Measurements from ENCODE around the gene XCL2. TPM values are rescaled to one million over a fixed set of nuclear protein-coding genes. Genes with fewer than 3 reads are reported as not detected.

The XCL2 gene
- total RNA-seq, 2 experiments from 2014 or later, result not detected

- Histone ChIP-seq H4K20me1 (ENCODE audit: insufficient read depth, low read length) (no peaks in the 10 kb centered on the region), H3K79me2 (ENCODE audit: insufficient read depth, low read depth, low read length) (no peaks in the 10 kb centered on the region), H3K4me2 (ENCODE audit: low read length) (no peak overlapping the region), H3K9me3 (ENCODE audit: low read length) (no peaks in the 10 kb centered on the region), H3K27ac (ENCODE audit: low read depth, low read length, poor library complexity, severe bottlenecking) (no peak overlapping the region), H3K36me3 (ENCODE audit: insufficient read depth, low read length) (no peaks in the 10 kb centered on the region), H3K4me3 (ENCODE audit: low read depth, low read length, poor library complexity, severe bottlenecking) (no peak overlapping the region), H2AFZ (ENCODE audit: low read length) (no peak overlapping the region), H3K9me2 (ENCODE audit: insufficient read depth, low read length) (no peaks in the 10 kb centered on the region), H3K4me1 (ENCODE audit: insufficient read depth, low read length, poor library complexity, severe bottlenecking) (no peaks in the 10 kb centered on the region)
- DNase-seq (ENCODE audit: low spot score), result no peak
- POLR2A ChIA-PET, result interaction anchor here (0.5 to 0.6 kb wide), 2 partner anchors 67 to 190 kb away, joined by 3 read pairs; no protein-coding TSS in a partner anchor
- BruUV-seq (replicated peaks), result no TSS peak
- intact Hi-C loops (cut with micrococcal nuclease; ENCODE audit: unreplicated experiment), result no loop called here
- CTCF ChIA-PET (ENCODE audit: unreplicated experiment), result no interaction called here
- TF ChIP-seq EZH2phosphoT487 (IDR thresholded peaks at IDR 0.05; ENCODE audit: borderline replicate concordance, low read depth, low read length), result no peak
- no peak for TF ChIP-seq CTCF (conservative IDR thresholded peaks at IDR 0.05; ENCODE audit: low read length)
Measured at GRCh38 chr1:168535536-168535935, 8.3 kb downstream of the XCL2 start.

GRCh38 chr1:168531615-168532345, 12.0 kb downstream of the XCL2 start:
- no peaks in the 10 kb centered on the region for H3K36me3 ChIP-seq (ENCODE audit: insufficient read depth, low read length)
- H3K79me2 ChIP-seq (ENCODE audit: insufficient read depth, low read depth, low read length), result no peaks in the 10 kb centered on the region
- intact Hi-C loops (cut with micrococcal nuclease; ENCODE audit: unreplicated experiment), result no loop called here
- H2AFZ ChIP-seq (ENCODE audit: low read length), result no peak overlapping the region
- H3K9me2 ChIP-seq (ENCODE audit: insufficient read depth, low read length), result no peaks in the 10 kb centered on the region
- CTCF ChIA-PET (ENCODE audit: unreplicated experiment), result no interaction called here
- no peak for DNase-seq (ENCODE audit: low spot score)
- no peak overlapping the region for H3K27ac ChIP-seq (ENCODE audit: low read depth, low read length, poor library complexity, severe bottlenecking)
- TF ChIP-seq CTCF (conservative IDR thresholded peaks at IDR 0.05; ENCODE audit: low read length), result no peak
- TF ChIP-seq EZH2phosphoT487 (IDR thresholded peaks at IDR 0.05; ENCODE audit: borderline replicate concordance, low read depth, low read length), result no peak
- POLR2A ChIA-PET, result interaction anchor here (0.7 kb wide), 1 partner anchor 189 kb away, joined by 3 read pairs; no protein-coding TSS in a partner anchor
- no peak overlapping the region for H3K4me3 ChIP-seq (ENCODE audit: low read depth, low read length, poor library complexity, severe bottlenecking)
- BruUV-seq (replicated peaks), result no TSS peak
- no peaks in the 10 kb centered on the region for H4K20me1 ChIP-seq (ENCODE audit: insufficient read depth, low read length)
- H3K9me3 ChIP-seq (ENCODE audit: low read length), result no peaks in the 10 kb centered on the region
- no peak overlapping the region for H3K4me2 ChIP-seq (ENCODE audit: low read length)
- H3K4me1 ChIP-seq (ENCODE audit: insufficient read depth, low read length, poor library complexity, severe bottlenecking), result no peaks in the 10 kb centered on the region

- no TSS peak for BruUV-seq (replicated peaks)
- no peaks in the 10 kb centered on the region for H3K4me1 ChIP-seq (ENCODE audit: insufficient read depth, low read length, poor library complexity, severe bottlenecking)
- no peak overlapping the region for H3K4me2 ChIP-seq (ENCODE audit: low read length)
- no peaks in the 10 kb centered on the region for H3K9me3 ChIP-seq (ENCODE audit: low read length)
- no peak overlapping the region for H3K27ac ChIP-seq (ENCODE audit: low read depth, low read length, poor library complexity, severe bottlenecking)
- POLR2A ChIA-PET, result no interaction called here
- DNase-seq (ENCODE audit: low spot score), result no peak
- H3K36me3 ChIP-seq (ENCODE audit: insufficient read depth, low read length), result no peaks in the 10 kb centered on the region
- no peak overlapping the region for H3K4me3 ChIP-seq (ENCODE audit: low read depth, low read length, poor library complexity, severe bottlenecking)
- H4K20me1 ChIP-seq (ENCODE audit: insufficient read depth, low read length), result no peaks in the 10 kb centered on the region
- TF ChIP-seq CTCF (conservative IDR thresholded peaks at IDR 0.05; ENCODE audit: low read length) (no peak), EZH2phosphoT487 (IDR thresholded peaks at IDR 0.05; ENCODE audit: borderline replicate concordance, low read depth, low read length) (no peak)
- no peaks in the 10 kb centered on the region for H3K9me2 ChIP-seq (ENCODE audit: insufficient read depth, low read length)
- H3K79me2 ChIP-seq (ENCODE audit: insufficient read depth, low read depth, low read length), result no peaks in the 10 kb centered on the region
- H2AFZ ChIP-seq (ENCODE audit: low read length), result no peak overlapping the region
- intact Hi-C loops (cut with micrococcal nuclease; ENCODE audit: unreplicated experiment), result no loop called here
- CTCF ChIA-PET (ENCODE audit: unreplicated experiment), result no interaction called here
Measured at GRCh38 chr1:168529518-168529917, 14.3 kb downstream of the XCL2 start.

All from OCI-LY7 (cell line).